SH-SY5Y (cell line): ENCODE measurements around the gene C2orf15.

Experiments used
- GATA2 ChIP-seq: IDR thresholded peaks from 2 replicates; pipeline ENCODE4 v1.6.1; 2011; ENCODE audit warnings: mild to moderate bottlenecking, low read depth, low read length
- GATA3 ChIP-seq: IDR thresholded peaks from 2 replicates; pipeline ENCODE4 v1.6.1; 2011; ENCODE audit warnings: low read depth, mild to moderate bottlenecking, low read length, moderate library complexity

The C2orf15 gene

GRCh38 chr2:99198103-99198841, 56.8 kb downstream of the C2orf15 start:
- TF ChIP-seq GATA2 (no peak), GATA3 (no peak)

GRCh38 chr2:99200076-99200800, 58.7 kb downstream of the C2orf15 start:
- TF ChIP-seq GATA2 (no peak), GATA3 (no peak)
